GM18873 (cell line): Measurements from ENCODE around the gene KCNAB1.

ENCODE experiments used
- ATAC-seq: cut with Tn5 transposase; IDR thresholded peaks from one replicate; pipeline ENCODE4 v1.9.1; 2021; ENCODE audit warnings: mild to moderate bottlenecking, moderate library complexity, moderate number of reproducible peaks; ENCODE audit not compliant: unreplicated experiment, low FRiP score

KCNAB1 gene

DNA sequence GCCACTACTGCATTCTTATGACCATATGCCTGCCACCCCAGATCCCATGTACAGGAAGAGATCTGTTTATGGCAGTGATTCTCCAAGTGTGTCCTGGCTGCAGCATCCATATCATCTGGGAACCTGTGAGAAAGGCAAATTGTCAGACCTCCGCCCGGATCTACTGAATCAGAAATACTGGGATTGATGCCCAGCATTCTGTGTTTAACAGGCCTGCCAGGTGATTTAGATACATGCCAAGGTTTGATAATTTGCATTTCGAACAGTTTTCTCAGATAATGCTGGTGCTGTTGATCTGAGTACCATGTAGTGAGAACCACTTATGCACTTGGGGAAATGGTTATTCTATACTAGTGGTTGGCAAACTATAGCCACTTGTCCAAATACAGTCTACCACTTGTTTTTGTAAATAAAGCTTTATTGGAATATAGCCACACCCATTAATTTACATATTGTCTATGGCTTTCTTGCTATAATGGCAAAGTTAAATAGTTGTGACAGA lies 269.1 kb downstream of the KCNAB1 start:
- no peak for ATAC-seq

DNA sequence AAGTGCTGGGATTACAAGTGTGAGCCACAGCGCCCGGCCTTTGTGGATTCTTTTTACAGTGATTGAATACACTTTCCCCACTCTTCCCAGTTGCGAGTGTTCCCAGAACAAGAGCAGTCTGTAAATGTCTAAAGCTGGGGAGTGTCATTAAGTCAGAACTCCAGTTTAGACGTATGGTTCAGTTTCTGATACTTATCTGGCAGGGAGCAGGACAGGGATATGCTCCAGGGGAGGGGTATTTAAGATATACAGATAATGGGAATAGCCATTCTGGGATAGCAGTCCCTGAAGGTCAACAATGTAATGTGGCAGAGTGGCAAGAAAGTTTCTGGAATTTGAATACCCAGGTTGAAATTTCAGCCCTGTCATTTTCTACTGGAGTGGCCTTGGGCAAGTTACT lies 270.5 kb downstream of the KCNAB1 start:
- no peak for ATAC-seq

DNA sequence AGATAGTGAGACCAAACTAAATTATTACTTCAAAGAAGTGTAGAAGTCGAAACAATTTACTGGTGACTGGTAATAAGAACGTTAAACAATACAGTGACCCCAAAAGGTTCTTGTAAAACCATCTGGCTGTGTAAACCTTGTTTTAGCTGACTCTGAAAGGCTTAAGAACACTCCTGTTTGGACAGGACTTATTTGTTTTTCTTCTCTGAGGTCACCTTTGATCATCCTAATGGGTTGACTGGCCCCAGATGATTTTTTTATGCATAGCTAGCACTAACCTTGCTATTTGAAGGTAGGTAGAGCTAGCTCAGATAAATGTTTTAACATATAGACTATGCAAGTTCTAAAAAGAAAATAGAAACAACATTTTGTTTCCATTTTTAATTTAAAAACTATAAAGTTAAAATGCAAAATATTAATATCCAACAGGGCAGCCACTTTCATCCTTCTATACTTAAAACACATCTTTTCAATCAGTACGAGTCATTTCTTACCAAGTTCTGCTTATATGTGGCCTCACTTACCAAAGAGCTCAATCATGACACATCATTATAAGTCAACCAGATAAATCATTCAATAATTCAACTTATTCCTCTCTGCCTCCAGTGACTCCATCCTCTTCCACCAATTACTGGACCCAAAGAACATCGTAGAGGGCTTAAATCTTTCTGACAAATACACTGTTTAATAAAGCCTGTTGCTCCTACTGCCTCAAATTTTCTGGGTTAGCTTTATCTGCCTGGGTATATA lies 275.8 kb downstream of the KCNAB1 start:
- ATAC-seq: no peak

DNA sequence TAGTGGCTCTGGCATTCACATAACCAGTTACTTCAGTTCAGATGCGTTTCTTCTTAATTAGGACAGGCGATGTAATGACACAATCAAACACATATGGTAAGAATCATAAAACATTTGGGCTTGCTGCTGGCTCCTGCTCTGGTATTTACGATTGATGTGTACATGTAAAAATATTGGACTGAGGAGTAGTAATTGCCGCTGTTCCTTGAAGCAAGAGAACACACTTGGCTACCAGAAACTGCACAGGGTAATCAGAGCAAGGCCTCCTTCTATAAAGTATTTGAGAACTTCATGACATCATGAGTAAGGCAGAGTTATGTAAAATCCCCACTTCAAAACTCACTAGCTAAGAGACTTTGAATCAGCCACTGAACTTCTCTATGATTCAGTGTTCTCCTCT lies 276.5 kb downstream of the KCNAB1 start:
- ATAC-seq: no peak

DNA sequence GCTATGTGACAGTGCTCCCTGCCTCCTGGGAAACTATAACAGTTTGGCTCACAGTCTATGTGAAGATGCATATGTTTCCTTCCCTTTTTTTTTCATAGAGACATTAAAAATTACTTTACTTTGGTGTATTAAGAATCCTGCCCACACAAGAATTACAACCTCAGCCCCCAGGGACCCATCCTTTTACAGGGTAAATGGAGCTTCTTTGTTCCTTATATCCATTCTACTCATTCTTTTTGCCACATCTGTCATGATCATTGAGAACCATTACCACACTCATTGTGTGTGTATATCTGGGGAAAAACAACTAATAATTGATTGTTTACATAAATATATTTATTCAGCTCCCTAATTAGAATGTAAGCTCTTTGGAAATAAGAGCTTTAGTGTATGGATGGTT lies 277.2 kb downstream of the KCNAB1 start:
- no peak for ATAC-seq

DNA sequence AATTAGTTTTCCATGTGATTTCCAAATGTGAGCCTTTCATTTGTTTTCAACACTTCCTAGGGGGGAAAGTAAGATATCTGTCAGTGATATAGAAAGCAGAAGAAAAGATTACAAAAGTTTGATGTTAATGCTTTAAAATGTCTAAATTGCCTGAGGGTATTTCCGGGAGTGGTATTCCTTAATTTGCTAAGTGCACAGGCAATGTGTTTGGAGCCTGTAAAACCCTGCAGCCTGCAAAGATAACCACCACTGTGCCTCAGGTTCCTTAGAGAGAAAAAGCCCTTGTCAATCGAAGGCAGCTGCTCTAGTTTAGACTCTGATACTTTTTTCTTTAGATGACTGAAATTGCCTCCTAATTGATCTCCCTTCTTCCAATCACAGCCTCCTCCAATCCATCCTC lies 279.7 kb downstream of the KCNAB1 start:
- no peak for ATAC-seq

DNA sequence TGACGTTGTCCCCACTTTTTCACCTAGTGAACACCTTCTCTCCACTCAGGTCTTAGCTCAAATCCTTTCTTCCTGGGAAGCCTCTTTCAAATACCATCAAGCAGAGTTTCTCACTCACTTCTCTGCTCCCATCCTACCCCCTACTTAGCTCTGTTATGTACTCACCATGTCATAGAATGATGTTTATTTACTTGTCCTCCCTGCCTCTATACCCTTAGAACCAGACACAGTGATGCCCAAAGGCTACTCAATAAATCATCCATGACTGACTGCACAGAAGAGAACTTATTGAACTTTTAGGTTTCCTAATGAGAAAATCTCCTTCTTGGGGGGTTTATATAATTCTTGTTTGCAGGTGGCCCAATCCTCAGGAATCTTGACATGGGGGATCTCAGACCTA lies 280.4 kb downstream of the KCNAB1 start:
- ATAC-seq: no peak

DNA sequence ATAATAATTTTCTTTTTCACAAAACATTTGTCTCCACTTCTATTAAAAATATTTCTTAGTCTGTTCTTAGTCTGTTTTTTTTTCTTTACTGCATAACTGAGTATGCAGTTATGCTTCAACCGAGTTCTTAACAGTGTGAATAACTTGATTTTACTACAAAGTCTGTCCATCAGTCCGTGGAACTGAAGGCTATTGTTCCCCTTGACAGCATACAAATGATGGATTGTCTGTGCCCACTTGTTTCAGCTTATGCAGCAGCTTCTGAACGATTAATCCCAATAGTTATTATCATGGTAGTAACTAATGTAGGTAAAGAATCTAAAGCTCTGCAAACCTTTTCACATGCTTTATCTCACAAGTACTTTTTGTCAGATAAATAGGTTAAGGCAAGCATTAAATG lies 283.8 kb downstream of the KCNAB1 start:
- ATAC-seq: no peak

DNA sequence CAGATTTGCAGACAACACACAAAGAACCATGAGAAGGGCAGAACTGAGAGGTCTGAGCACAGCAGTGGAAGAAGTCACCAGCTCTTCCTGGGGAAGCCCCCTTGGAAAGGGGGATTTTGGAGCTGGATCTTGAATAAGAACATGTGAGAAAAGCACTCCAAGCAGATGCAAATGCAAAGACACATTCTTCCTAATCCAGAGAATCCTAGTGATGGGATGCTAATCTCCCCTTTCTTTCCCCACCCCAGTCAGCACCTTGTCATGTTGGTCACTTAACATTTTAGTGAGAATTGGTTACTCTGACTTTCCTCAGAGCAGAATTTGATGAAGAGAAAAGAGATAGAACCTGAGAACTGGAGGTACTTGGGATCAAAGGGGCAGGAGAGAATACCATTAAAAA lies 286.0 kb downstream of the KCNAB1 start:
- no peak for ATAC-seq

DNA sequence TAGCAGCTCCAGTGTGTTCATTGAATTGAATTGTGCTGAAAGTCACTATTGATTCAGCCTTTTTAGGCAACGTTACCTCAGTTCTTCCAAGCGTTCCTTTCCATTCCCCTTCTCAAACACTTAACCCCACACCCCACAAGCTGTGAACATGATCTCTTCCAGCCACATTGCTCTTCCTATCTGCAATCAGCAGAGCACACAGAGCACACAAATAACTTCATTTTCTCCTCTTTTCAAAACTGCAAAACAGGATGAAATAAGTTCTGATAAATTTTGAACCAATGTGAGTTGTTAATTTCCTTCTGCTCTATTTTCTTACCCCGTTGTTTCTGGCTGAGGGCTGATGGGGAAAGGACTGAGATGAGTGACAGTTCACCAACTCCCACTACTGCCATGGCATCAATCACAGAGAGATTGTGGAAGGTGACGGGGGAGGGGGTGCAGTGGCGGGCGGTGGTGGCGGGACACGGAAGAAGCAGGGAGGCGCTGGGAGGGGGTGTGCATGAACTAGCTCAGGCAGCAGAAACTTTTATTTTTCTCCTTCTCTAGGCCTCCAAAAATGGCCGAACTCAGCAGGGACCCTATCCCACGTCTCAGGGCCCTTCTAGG lies 287.3 kb downstream of the KCNAB1 start:
- no peak for ATAC-seq

DNA sequence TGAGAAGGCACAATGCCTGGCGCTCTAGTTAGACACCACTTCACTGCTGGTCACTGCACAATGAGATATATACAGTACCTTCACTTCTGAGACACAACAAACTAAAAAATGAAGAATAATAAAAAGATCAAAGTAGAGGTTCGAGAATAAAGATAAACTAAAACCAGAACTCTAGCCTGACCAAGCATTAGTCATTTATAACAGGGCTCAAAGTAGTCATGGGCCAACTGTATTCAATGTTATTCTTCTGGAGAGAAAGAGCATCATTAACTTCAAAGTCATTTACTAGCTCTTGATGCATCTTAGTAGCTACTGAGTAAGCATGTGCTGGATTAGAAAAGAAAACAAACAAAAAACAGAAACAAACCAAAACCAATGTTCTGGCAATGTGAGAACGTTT lies 289.3 kb downstream of the KCNAB1 start:
- ATAC-seq: no peak

DNA sequence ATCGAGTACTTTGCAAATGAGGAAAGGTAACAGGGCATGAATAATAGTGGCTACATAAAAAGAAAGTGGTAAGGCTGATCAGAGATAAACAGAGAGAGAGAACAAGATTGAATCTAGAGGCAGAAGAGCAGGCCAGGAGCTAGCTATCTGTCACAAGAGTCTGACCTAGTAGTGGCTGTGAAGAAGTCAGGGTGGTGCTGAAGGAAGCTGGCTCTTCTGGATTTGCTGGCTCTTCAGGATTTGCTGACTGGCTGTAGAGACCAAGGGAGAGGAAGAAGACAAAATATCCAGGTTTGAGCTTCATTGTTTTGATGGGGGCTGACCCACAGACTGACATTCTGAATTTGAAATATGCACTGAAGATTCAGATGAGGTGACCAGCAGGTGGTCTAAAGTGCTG lies 292.2 kb downstream of the KCNAB1 start:
- ATAC-seq: no peak

DNA sequence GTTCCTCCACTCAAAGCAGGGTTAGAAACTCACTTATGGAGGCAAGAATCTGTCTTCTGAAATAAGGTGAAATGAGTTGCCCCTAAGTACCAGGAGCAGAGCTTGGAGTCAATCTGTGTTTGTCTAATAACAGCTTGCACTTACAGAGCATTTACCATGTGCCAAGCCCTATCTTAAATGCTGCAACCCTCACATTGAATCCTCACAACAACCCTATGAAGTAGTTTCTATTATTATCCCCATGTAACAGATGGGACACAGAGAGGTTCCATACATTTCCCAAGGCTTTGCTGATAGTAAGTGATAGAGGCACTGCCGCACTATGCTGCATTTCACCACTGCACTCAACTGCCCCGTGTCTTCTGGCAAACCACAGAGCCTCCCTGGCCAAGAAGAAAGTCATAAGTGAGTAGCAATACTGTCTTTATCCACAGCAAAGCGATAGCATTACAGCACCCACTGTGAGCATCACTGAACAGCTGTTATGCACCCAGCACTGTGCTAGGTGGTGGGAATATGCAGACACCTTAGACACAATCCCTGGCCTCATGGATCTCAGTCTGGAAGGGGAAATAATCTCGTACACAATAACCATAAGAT lies 293.0 kb downstream of the KCNAB1 start:
- ATAC-seq: no peak

DNA sequence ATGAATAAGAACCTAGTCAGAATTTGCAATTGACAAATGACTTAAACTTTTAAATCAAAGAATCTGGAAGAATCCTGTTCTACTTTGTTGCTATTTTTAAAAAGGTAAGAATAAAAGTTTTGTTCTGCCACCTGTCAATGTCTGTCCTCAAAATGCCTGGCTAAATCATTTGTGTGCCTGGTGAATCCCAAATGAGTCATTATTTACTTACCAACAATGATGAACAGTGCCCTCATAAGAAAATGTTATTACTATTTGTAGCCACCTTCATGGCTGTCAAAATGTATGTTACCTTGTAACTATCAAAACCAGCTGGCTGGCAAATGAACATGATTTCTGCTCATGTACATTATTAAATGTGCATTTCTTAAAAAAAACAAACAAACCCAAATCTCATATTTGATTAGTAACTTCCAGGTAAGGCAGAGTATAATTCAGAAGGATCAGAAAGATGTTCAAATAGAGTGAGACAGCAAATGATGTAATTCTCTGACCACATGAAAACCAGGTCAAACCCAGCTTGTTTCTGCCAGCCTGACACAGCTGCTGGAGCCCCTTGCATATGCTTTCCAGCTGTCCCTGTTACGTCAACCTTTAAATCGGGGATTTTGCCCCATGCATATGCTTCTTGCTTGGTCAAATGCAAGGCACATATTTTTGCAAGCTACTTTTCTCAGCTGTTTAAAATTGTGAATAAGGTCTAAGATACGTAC lies 296.6 kb downstream of the KCNAB1 start:
- no peak for ATAC-seq

DNA sequence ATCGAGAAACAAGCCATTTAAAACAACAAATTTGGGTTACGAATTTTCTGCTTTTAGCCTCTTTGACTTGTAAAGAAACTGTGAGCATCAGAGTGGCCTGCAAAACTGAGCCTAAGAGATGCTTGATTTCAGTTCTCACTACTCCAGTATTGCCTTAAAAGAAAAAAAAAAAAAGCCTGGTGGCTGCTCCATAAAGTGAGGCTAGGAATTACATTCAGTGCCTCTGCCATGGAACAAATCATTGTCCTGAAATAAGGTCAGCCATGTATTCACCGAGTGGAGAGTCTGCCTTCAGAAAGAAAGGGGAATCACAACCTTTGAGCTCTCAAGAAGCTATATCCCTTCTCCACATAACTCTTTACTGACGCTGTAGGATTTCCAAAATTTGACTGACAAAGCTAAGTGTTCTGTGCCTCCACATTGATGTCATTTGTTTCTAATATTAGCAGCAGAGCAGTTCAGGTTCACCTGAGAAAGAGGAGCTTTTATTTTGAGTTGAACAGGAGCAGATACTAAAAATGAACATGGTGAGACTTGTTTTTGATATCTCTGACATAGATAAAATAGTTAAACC lies 297.3 kb downstream of the KCNAB1 start:
- ATAC-seq: no peak

DNA sequence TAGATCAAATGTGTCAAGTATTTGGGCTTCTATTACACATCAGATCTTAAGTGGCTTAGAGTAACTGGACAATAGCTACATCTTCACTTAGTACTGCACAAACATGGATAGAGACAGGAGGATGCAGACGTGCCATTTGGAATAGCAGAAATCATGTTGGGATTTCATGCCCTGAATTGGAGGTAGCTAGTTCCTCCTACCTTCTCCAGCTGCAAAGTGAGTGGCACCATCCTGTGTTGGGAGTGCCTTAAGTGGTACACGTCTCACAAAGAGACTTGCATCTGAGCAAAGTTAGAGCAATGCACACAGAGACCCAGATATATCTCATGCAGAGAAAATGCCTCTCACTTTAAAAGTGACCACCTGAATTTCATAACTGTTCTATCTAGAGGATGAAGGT lies 298.1 kb downstream of the KCNAB1 start:
- no peak for ATAC-seq

DNA sequence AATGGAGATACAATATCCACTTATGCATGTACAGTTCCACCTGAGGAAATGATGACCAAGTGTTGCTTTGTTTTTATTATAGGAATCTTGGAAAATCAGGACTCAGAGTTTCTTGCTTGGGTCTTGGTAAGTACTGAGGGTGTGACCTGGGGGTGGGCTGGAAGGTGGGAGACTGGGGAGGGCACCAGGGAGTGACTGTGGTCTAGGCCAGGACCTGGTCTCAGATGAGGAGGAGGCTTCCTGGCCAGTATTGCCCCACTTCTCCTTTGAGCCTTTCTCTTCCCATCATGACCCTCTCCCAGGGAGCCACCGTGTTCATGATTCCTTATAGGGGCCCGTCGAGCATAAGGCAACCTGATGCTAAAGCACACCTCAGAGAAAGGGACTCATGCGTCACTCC lies 301.2 kb downstream of the KCNAB1 start:
- no peak for ATAC-seq

DNA sequence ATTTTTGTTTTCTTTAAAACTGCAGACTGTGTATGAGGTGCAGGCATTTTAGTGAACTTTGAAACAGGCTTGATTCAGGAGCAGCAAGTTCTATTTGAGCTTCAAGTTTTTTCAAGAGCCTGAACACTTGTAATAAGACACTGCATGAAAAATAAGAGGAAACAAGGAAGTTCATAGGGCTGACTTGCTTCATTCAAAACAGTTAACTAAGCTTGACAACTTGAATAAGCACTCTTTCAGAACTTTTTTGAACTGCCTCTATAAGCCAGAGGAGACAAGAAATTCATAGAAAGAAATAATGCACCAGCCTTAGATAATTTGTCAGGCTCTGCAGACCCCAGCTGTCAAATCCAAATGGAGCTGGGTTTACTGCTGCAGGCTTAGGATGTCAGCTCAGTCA lies 304.4 kb downstream of the KCNAB1 start:
- no peak for ATAC-seq

DNA sequence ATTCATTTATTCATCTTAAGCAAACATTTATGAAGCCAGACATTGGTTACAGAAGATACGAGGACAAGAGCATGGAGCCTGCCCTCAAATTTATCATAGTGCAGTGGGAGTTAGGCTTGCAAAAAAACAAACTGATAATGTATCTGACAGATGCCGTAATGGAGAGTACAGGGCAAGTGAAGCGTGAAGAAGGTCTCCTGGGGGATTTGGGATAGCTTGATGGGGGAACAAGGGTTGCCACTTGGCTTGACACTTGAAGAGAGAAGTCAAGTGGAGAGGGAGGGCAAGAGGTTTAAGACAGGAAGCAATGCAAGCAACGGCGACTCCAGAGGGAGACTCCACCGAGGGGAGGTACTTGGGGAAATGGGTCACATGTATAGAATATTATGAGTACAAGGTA lies 305.3 kb downstream of the KCNAB1 start:
- ATAC-seq: no peak

DNA sequence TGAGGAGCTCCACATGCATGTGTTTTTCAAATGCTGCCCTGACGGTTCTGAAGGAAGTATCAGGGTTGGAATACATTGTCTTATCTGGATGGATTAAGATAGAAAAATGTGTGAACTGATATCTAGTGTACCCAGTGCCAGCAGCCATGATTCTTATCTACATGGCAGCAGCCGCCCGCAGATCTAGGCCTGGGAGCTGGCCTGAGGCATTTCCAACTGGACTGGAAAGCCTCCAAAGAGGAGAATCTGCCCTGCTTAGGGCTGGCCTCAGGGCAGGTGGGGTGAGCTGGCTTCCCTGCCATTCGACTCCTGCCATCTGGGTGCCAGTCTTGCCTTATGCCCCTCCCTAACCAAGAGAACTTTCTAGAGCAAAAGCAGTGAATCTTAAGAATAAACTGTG lies 308.7 kb downstream of the KCNAB1 start:
- ATAC-seq: no peak
